Choroid plexus epithelial cell (primary cell): ENCODE data around the gene ANAPC4.

Source experiments
- DNase-seq: peaks from one replicate; pipeline ENCODE4 v3.0.0-alpha.2; 2010; ENCODE audit warnings: low read depth
- H3K4me3 ChIP-seq: 2 replicates; pipeline ENCODE4 v1.5.1; 2011; ENCODE audit warnings: low read depth, mild to moderate bottlenecking, control low read depth, low read length, moderate library complexity
- CTCF ChIP-seq: conservative IDR thresholded peaks from 2 replicates; pipeline ENCODE4 v1.5.1; 2011; ENCODE audit warnings: low read depth, mild to moderate bottlenecking, control low read depth, inconsistent platforms, low read length, moderate library complexity

The ANAPC4 gene

GRCh38 chr4:25420931-25421330 is 43.9 kb downstream of the ANAPC4 start:
- no peak for TF ChIP-seq CTCF
- no peak overlapping the region for H3K4me3 ChIP-seq
- DNase-seq: no peak

GRCh38 chr4:25421816-25422525 is 44.9 kb downstream of the ANAPC4 start:
- no peak for TF ChIP-seq CTCF
- no peak for DNase-seq

GRCh38 chr4:25423548-25423947 is 46.5 kb downstream of the ANAPC4 start:
- no peak for DNase-seq
- TF ChIP-seq CTCF: no peak
- no peak overlapping the region for H3K4me3 ChIP-seq

More at GRCh38 chr4:25421816-25422525, 44.9 kb downstream of the ANAPC4 start:
- no peak overlapping the region for H3K4me3 ChIP-seq

- no peak for TF ChIP-seq CTCF
- H3K4me3 ChIP-seq: no peak overlapping the region
- DNase-seq: no peak
Observed at GRCh38 chr4:25424539-25425228, 47.6 kb downstream of the ANAPC4 start.

GRCh38 chr4:25425361-25425760 is 48.3 kb downstream of the ANAPC4 start:
- DNase-seq: peak; percentile 37
- H3K4me3 ChIP-seq: no peak overlapping the region
- TF ChIP-seq CTCF: no peak

GRCh38 chr4:25427871-25428270 is 50.8 kb downstream of the ANAPC4 start:
- no peak overlapping the region for H3K4me3 ChIP-seq
- DNase-seq: no peak
- peak; percentile 5 for TF ChIP-seq CTCF

GRCh38 chr4:25430630-25431029 is 53.6 kb downstream of the ANAPC4 start:
- TF ChIP-seq CTCF: no peak

More at GRCh38 chr4:25430630-25431029, 53.6 kb downstream of the ANAPC4 start:
- no peak overlapping the region for H3K4me3 ChIP-seq
- no peak for DNase-seq
